Esophagus squamous epithelium (tissue), 4 donors: ENCODE results near the gene TUBA4B.
"Not testable (repeated sequence)": the region's sequence is repeated elsewhere in the genome, so short reads cannot be mapped to it uniquely, and the experiment has no call there.

Source experiments
- CTCF ChIP-seq, 6 experiments: fragments of 450-650 bp in 4 of 6; fragments of 200-600 bp in 2 of 6; sonication (generic) in 2 of 6; IDR thresholded peaks; one replicate each; pipeline ENCODE4 v1.5.1; 2016 to 2019; ENCODE audit warnings: antibody characterized with exemption in 6 of 6, mild to moderate bottlenecking in 4 of 6, moderate library complexity in 4 of 6
- POLR2A ChIP-seq, 4 donors: fragments of 450-650 bp; IDR thresholded peaks; one replicate each; pipeline ENCODE4 v1.6.1; 2017; ENCODE audit warnings: antibody characterized with exemption in 4 of 4, mild to moderate bottlenecking in 4 of 4, moderate library complexity in 3 of 4

- not testable (repeated sequence) for TF ChIP-seq CTCF, POLR2A (IDR thresholded peaks at IDR 0.05)
Observed at GRCh38 chr2:219312683-219313263, 59.7 kb downstream of the TUBA4B start.
